Activated T-cell treated with anti-CD3 and anti-CD28 coated beads, Interleukin-2, amount 50 U/mL, for 4 hours (primary cell): Measurements from ENCODE around the gene PRSS27. TPM values are rescaled to one million over a fixed set of nuclear protein-coding genes. Genes with fewer than 3 reads are reported as not detected.

ENCODE experiments used
- ATAC-seq, 2 donors: fragments of 200-7000 bp; cut with Tn5 transposase; one replicate each; pipeline ENCODE4 v1.10.0; 2021
- DNase-seq: peaks from one replicate; pipeline ENCODE4 v3.0.0-alpha.2; 2020
- H3K27me3 Mint-ChIP-seq: one replicate; pipeline ENCODE4 v1.8.0; 2021; ENCODE audit warnings: low read depth, mixed read lengths
- H3K36me3 Mint-ChIP-seq: one replicate; pipeline ENCODE4 v1.8.0; 2022; ENCODE audit warnings: mixed read lengths; ENCODE audit not compliant: insufficient read depth
- H3K4me1 Mint-ChIP-seq: one replicate; pipeline ENCODE4 v1.8.0; 2021; ENCODE audit warnings: low read depth, mixed read lengths
- H3K4me3 Mint-ChIP-seq: one replicate; pipeline ENCODE4 v1.8.0; 2021; ENCODE audit warnings: mild to moderate bottlenecking, moderate library complexity, mixed read lengths
- H3K9me3 Mint-ChIP-seq: one replicate; pipeline ENCODE4 v1.8.0; 2021; ENCODE audit warnings: mixed read lengths
- total RNA-seq, 3 donors: library from RNA; stranded (reverse); gene quantifications; one replicate each; pipeline ENCODE4 v1.2.1, GENCODE V29; 2021

PRSS27 gene
- total RNA-seq = 1 to 10 TPM in 1 of 3 donors, under 1 TPM in 2; 0.76 to 1.2 (median 0.84) TPM

- Mint-ChIP-seq H3K27me3 (peaks cover 7% of the 10 kb centered on the region), H3K36me3 (no peaks in the 10 kb centered on the region), H3K4me1 (peaks cover 4% of the 10 kb centered on the region), H3K9me3 (no peaks in the 10 kb centered on the region), H3K4me3 (peak within 1 kb of the TSS; percentile 78)
- no peak for ATAC-seq
- no peak for DNase-seq
Observed at GRCh38 chr16:2720064-2720457, at the start of gene PRSS27. TSS of gene PRSS27 (minus strand) at chr16:2720224. CDS start at chr16:2720160, 64 bp downstream.

GRCh38 chr16:2769675-2770056 is 49.6 kb upstream of the PRSS27 start:
- ATAC-seq (no peak), DNase-seq (no peak)
- no peaks in the 10 kb centered on the region for H3K27me3 Mint-ChIP-seq
- H3K9me3 Mint-ChIP-seq = no peaks in the 10 kb centered on the region
- peaks cover 13% of the 10 kb centered on the region for H3K4me1 Mint-ChIP-seq
- H3K36me3 Mint-ChIP-seq = peaks cover 41% of the 10 kb centered on the region
- H3K4me3 Mint-ChIP-seq = no peak overlapping the region

GRCh38 chr16:2769100-2769529 is 49.1 kb upstream of the PRSS27 start:
- Mint-ChIP-seq H3K4me3 (no peak overlapping the region), H3K36me3 (peaks cover 46% of the 10 kb centered on the region), H3K4me1 (peaks cover 13% of the 10 kb centered on the region), H3K27me3 (no peaks in the 10 kb centered on the region), H3K9me3 (no peaks in the 10 kb centered on the region)
- DNase-seq (no peak), ATAC-seq (no peak)

GRCh38 chr16:2768403-2769089 is 48.5 kb upstream of the PRSS27 start:
- Mint-ChIP-seq H3K9me3 (no peaks in the 10 kb centered on the region), H3K4me1 (peaks cover 13% of the 10 kb centered on the region), H3K36me3 (peaks cover 51% of the 10 kb centered on the region), H3K27me3 (no peaks in the 10 kb centered on the region), H3K4me3 (no peak overlapping the region)
- DNase-seq (no peak), ATAC-seq (no peak)

GRCh38 chr16:2767891-2768290 is 47.9 kb upstream of the PRSS27 start:
- DNase-seq (no peak), ATAC-seq (no peak)
- H3K36me3 Mint-ChIP-seq = peaks cover 58% of the 10 kb centered on the region
- no peaks in the 10 kb centered on the region for H3K9me3 Mint-ChIP-seq
- no peaks in the 10 kb centered on the region for H3K27me3 Mint-ChIP-seq
- H3K4me3 Mint-ChIP-seq = no peak overlapping the region
- peaks cover 13% of the 10 kb centered on the region for H3K4me1 Mint-ChIP-seq

GRCh38 chr16:2767140-2767731 is 47.2 kb upstream of the PRSS27 start:
- Mint-ChIP-seq H3K4me1 (peaks cover 10% of the 10 kb centered on the region), H3K36me3 (peaks cover 61% of the 10 kb centered on the region), H3K9me3 (no peaks in the 10 kb centered on the region), H3K27me3 (no peaks in the 10 kb centered on the region), H3K4me3 (no peak overlapping the region)
- ATAC-seq (no peak), DNase-seq (no peak)

- H3K4me1 Mint-ChIP-seq = peaks cover 9% of the 10 kb centered on the region
- peaks cover 65% of the 10 kb centered on the region for H3K36me3 Mint-ChIP-seq
- ATAC-seq (no peak), DNase-seq (no peak)
- H3K4me3 Mint-ChIP-seq = no peak overlapping the region
- H3K9me3 Mint-ChIP-seq = no peaks in the 10 kb centered on the region
- H3K27me3 Mint-ChIP-seq = no peaks in the 10 kb centered on the region
Observed at GRCh38 chr16:2766430-2767139, 46.6 kb upstream of the PRSS27 start.

- DNase-seq = no peak
- Mint-ChIP-seq H3K9me3 (no peaks in the 10 kb centered on the region), H3K36me3 (peaks cover 73% of the 10 kb centered on the region), H3K27me3 (no peaks in the 10 kb centered on the region), H3K4me3 (no peak overlapping the region), H3K4me1 (peaks cover 10% of the 10 kb centered on the region)
- no peak for ATAC-seq
Observed at GRCh38 chr16:2765462-2766404, 45.7 kb upstream of the PRSS27 start.

GRCh38 chr16:2764718-2765117 is 44.7 kb upstream of the PRSS27 start:
- no peak for DNase-seq
- ATAC-seq = no peak
- Mint-ChIP-seq H3K9me3 (no peaks in the 10 kb centered on the region), H3K36me3 (peaks cover 76% of the 10 kb centered on the region), H3K4me3 (no peak overlapping the region), H3K4me1 (peaks cover 14% of the 10 kb centered on the region), H3K27me3 (no peaks in the 10 kb centered on the region)

- H3K27me3 Mint-ChIP-seq = no peaks in the 10 kb centered on the region
- no peaks in the 10 kb centered on the region for H3K9me3 Mint-ChIP-seq
- H3K36me3 Mint-ChIP-seq = peaks cover 87% of the 10 kb centered on the region
- H3K4me3 Mint-ChIP-seq = no peak overlapping the region
- ATAC-seq (no peak), DNase-seq (no peak)
- H3K4me1 Mint-ChIP-seq = peaks cover 14% of the 10 kb centered on the region
Observed at GRCh38 chr16:2763173-2763572, 43.1 kb upstream of the PRSS27 start.

- Mint-ChIP-seq H3K4me1 (peaks cover 11% of the 10 kb centered on the region), H3K36me3 (peaks cover 86% of the 10 kb centered on the region), H3K4me3 (peak overlapping the region; percentile 12), H3K9me3 (no peaks in the 10 kb centered on the region), H3K27me3 (no peaks in the 10 kb centered on the region)
- ATAC-seq (no peak), DNase-seq (no peak)
Observed at GRCh38 chr16:2762711-2763110, 42.7 kb upstream of the PRSS27 start.

GRCh38 chr16:2761886-2762583 is 42.0 kb upstream of the PRSS27 start:
- H3K36me3 Mint-ChIP-seq = peaks cover 90% of the 10 kb centered on the region
- peak overlapping the region; percentile 12 for H3K4me3 Mint-ChIP-seq
- no peaks in the 10 kb centered on the region for H3K27me3 Mint-ChIP-seq
- H3K9me3 Mint-ChIP-seq = no peaks in the 10 kb centered on the region
- no peak for DNase-seq
- ATAC-seq = no peak
- H3K4me1 Mint-ChIP-seq = peaks cover 15% of the 10 kb centered on the region

- ATAC-seq = no peak
- Mint-ChIP-seq H3K36me3 (peaks cover 90% of the 10 kb centered on the region), H3K27me3 (no peaks in the 10 kb centered on the region), H3K4me3 (no peak overlapping the region), H3K4me1 (peaks cover 21% of the 10 kb centered on the region), H3K9me3 (no peaks in the 10 kb centered on the region)
- no peak for DNase-seq
Observed at GRCh38 chr16:2761472-2761871, 41.4 kb upstream of the PRSS27 start.
